AG10803 (cell line): ENCODE measurements around the gene MYOZ3.

Experiments used
- DNase-seq: peaks from one replicate; pipeline ENCODE4 v3.0.0; 2010; ENCODE audit warnings: low read depth
- H3K4me3 ChIP-seq: 2 replicates; pipeline ENCODE4 v1.5.1; 2011; ENCODE audit warnings: mild to moderate bottlenecking, low read length, control low read depth
- TF ChIP-seq, protein P1 (sequence below): conservative IDR thresholded peaks from 2 replicates; pipeline ENCODE4 v1.5.1; 2011; ENCODE audit warnings: mild to moderate bottlenecking, low read length, control low read depth, inconsistent platforms

The MYOZ3 gene

GRCh38 chr5:150692276-150692675, 31.2 kb downstream of the MYOZ3 start:
- TF ChIP-seq, protein P1, sequence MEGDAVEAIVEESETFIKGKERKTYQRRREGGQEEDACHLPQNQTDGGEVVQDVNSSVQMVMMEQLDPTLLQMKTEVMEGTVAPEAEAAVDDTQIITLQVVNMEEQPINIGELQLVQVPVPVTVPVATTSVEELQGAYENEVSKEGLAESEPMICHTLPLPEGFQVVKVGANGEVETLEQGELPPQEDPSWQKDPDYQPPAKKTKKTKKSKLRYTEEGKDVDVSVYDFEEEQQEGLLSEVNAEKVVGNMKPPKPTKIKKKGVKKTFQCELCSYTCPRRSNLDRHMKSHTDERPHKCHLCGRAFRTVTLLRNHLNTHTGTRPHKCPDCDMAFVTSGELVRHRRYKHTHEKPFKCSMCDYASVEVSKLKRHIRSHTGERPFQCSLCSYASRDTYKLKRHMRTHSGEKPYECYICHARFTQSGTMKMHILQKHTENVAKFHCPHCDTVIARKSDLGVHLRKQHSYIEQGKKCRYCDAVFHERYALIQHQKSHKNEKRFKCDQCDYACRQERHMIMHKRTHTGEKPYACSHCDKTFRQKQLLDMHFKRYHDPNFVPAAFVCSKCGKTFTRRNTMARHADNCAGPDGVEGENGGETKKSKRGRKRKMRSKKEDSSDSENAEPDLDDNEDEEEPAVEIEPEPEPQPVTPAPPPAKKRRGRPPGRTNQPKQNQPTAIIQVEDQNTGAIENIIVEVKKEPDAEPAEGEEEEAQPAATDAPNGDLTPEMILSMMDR, result no peak

GRCh38 chr5:150694612-150695011, 33.6 kb downstream of the MYOZ3 start:
- no peak overlapping the region for H3K4me3 ChIP-seq
- DNase-seq, result peak; percentile 32
- TF ChIP-seq, protein P1, result no peak

More at GRCh38 chr5:150692276-150692675, 31.2 kb downstream of the MYOZ3 start:
- DNase-seq, result no peak
- no peak overlapping the region for H3K4me3 ChIP-seq

- peak overlapping the region; percentile 100 for H3K4me3 ChIP-seq
- no peak for DNase-seq
- TF ChIP-seq, protein P1, result no peak
These were observed 39.2 kb downstream of the MYOZ3 start for GRCh38 chr5:150700246-150700593.

DNA sequence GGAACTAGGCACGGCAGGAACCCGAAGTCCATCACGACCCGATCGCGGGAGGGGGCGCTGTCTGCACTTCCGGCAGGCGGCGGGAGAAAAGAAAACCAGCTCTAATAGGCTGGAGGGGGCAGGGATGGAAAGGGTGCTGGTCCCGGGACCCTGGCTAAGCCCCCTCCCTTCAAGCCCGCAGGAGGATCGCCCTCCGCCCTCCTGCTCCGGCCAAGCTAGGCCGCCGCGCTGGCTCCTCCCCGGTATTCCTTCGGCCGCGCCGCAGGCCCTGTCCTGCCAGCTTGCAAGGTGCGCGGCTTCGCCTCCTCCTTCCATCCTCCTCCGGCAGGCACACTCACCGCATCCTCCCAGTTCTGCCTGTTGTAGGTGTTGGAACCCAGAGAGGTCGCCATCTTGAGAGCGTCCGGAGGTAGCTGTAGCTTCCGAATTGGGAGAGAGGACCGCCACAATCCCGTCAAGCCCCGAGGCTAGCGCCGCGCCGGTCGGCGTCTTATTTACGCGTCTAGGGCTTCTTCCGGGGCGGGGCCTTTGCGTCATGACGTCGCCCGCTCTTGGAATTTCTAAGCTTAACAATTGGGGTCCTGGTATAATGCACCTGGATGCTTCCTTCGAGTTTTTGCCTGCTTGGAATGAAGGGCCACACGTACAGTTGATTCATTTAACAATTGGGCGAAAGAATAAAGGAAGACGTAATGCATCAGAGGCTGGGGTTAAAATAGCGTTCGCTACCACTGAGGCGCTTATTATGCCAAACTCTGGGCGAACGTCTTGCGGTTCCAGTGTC, 39.7 kb downstream of the MYOZ3 start, which contains the start of gene RBM22:
RBM22 (minus strand) TSS at position 469 of the 784 bp plus-strand sequence; CDS start at position 392, 77 bp downstream.
- peak within 1 kb of the TSS; percentile 100 for H3K4me3 ChIP-seq
- DNase-seq, result peak; percentile 83
- TF ChIP-seq, protein P1, result peak; percentile 55

DNA sequence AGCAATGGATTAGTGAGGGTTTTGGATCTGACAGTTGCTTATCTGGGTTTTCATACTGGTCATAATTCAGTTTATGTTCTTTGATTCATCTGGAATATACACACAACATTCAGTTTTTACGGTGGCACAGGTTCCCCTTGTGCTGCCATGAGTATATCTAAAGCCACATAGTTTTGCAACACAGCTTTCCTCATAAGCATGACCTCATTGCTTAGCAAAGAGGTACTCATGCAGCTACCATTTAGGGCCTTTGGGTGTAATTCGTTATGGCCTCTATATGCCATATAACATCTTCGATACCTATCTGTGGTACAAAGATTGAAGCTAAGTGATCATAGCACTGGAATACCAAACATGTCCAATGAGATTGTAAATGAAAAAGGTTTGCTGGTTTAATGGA, 42.7 kb downstream of the MYOZ3 start:
- no peak for DNase-seq
- TF ChIP-seq, protein P1, result no peak
- no peak overlapping the region for H3K4me3 ChIP-seq

DNA sequence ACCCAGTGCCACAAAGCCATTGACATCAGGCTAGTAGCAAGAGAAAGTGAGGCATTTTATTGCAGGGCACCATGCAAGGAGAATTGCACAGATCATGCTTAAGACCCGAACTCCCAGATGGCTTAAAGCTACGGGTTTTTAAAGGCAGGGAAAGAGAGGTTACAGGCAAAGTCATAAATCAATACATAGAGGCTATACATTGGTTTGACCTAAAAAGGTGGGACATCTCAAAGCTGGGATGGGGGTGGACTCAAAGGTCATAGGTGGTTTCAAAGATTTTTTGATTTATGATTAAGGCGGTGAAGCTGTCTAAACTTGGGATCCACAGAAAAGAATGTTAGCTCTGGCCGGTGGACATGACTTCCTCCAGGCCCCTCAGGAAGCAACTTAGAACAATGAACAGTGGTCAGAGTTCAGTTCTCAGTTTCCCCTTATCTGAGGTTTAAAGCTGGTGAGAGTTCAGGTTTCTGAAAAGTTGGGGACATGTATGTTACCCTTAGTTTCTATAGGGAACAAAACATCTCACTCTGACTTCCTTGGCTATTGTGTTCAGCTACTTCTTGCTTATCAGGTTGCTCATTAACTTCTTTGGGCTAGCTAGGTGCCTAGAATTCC, 45.8 kb downstream of the MYOZ3 start:
- TF ChIP-seq, protein P1, result no peak
- no peak overlapping the region for H3K4me3 ChIP-seq
- no peak for DNase-seq

DNA sequence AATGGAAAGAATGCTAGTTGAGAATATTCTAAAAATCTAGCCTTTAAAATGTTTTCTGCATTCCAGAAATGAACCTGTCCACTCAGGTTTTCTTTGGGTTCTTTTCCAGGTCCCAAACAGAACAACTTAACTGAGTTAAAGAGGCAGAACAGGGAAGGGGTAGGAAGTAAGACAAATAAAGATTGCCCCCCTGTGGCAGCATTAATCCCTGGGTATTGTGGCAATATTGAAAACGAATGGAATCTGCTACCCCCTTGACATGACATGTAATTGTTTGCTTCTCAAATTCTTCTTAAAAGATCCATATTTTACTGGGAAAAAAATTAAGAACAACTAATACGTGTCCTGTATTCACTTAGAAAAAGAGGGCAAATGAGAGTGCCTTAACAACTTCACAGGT, 49.1 kb downstream of the MYOZ3 start:
- peak; percentile 8 for DNase-seq
- H3K4me3 ChIP-seq, result no peak overlapping the region
- TF ChIP-seq, protein P1, result peak; percentile 44
